Measurements from ENCODE around the gene PRELID3B. TPM values are rescaled to one million over a fixed set of nuclear protein-coding genes. Genes with fewer than 3 reads are reported as not detected.
A peak's percentile ranks its signal among the peaks of the same experiment; 100 is the strongest.

The PRELID3B gene
- total and polyA plus RNA-seq, 2 of the 13 experiments (the other 11 are each of a cell fraction or from before 2014, with no cell fraction given): 23.3 to 42.6 TPM

DNA sequence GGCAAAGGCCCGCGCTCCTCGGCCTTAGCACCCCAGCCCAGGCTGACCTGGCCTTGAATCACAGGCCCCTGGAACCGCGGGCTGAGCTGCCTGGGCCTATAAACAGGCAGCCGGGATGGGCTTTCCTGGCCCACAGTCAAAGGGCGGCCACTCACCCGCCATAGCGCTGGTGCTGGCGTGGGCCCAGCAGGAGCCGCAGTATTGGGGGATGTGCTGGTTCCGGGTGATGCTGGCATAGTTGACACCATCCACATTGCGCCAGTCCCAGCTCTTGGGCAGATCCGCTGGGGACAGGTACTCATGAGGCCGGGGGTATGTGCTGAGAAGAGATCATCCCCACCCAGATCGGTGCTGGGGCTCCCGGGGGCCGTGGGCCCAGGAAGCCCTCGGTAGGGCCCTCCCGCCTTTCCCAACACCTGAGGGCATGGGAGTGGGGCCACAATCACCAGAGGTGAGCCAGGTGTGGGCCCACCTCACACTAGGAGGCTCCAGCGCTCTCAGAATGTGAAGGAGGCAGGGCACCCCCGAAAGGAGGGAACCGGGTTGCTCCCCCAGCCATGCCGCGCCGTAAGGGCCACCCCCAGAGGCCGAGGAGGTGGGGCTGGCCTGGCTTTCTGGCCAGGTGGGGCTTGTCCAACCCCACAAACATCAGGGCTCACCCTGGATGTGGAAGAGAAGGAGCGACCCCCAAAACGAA, 36.3 kb downstream of the PRELID3B start (continued):
- TF ChIP-seq ZNF468 (CRISPR knock-in tag; IDR thresholded peaks at IDR 0.05): no peak
- no peak for TF ChIP-seq ZNF747 (CRISPR knock-in tag; IDR thresholded peaks at IDR 0.05; ENCODE audit: borderline replicate concordance)
- no peak for TF ChIP-seq ZNF660 (CRISPR knock-in tag; IDR thresholded peaks at IDR 0.05; ENCODE audit: borderline replicate concordance, low read depth)
- TF ChIP-seq ZNF350 (CRISPR knock-in tag; IDR thresholded peaks at IDR 0.05; ENCODE audit: borderline replicate concordance, low read depth): no peak
- TF ChIP-seq FOXJ3 (CRISPR knock-in tag; IDR thresholded peaks at IDR 0.05; ENCODE audit: borderline replicate concordance): no peak
- peak; percentile 11; the same call in 1 of the 2 replicates for TF ChIP-seq ZMYM4 (CRISPR knock-in tag; IDR thresholded peaks at IDR 0.05)
- TF ChIP-seq ZNF224 (CRISPR knock-in tag; IDR thresholded peaks at IDR 0.05): no peak
- TF ChIP-seq, protein P1, sequence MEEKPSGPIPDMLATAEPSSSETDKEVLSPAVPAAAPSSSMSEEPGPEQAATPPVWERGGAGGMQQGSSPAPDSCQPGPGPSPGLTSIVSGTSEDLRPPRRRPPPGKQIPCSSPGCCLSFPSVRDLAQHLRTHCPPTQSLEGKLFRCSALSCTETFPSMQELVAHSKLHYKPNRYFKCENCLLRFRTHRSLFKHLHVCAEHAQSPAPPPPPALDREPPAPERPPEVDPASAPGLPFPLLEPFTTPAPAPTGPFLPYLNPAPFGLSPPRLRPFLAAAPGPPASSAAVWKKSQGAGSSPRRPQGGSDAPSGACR (CRISPR knock-in tag; IDR thresholded peaks at IDR 0.05): peak; percentile 61; the same call in 1 of the 2 replicates
- TF ChIP-seq, protein P2, sequence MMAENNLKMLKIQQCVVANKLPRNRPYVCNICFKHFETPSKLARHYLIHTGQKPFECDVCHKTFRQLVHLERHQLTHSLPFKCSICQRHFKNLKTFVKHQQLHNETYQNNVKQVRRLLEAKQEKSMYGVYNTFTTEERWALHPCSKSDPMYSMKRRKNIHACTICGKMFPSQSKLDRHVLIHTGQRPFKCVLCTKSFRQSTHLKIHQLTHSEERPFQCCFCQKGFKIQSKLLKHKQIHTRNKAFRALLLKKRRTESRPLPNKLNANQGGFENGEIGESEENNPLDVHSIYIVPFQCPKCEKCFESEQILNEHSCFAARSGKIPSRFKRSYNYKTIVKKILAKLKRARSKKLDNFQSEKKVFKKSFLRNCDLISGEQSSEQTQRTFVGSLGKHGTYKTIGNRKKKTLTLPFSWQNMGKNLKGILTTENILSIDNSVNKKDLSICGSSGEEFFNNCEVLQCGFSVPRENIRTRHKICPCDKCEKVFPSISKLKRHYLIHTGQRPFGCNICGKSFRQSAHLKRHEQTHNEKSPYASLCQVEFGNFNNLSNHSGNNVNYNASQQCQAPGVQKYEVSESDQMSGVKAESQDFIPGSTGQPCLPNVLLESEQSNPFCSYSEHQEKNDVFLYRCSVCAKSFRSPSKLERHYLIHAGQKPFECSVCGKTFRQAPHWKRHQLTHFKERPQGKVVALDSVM (CRISPR knock-in tag; IDR thresholded peaks at IDR 0.05): no peak
- TF ChIP-seq ZNF235 (CRISPR knock-in tag; IDR thresholded peaks at IDR 0.05; ENCODE audit: borderline replicate concordance): no peak
- no peak; the same call in 1 of the 2 replicates for TF ChIP-seq ETV5 (CRISPR knock-in tag; IDR thresholded peaks at IDR 0.05; ENCODE audit: borderline replicate concordance)
- TF ChIP-seq ZNF34 (CRISPR knock-in tag; IDR thresholded peaks at IDR 0.05; ENCODE audit: borderline replicate concordance): no peak
- TF ChIP-seq ZNF546 (CRISPR knock-in tag; conservative IDR thresholded peaks at IDR 0.05): peak; percentile 49; the same call in 1 of the 2 replicates
- TF ChIP-seq, protein P3, sequence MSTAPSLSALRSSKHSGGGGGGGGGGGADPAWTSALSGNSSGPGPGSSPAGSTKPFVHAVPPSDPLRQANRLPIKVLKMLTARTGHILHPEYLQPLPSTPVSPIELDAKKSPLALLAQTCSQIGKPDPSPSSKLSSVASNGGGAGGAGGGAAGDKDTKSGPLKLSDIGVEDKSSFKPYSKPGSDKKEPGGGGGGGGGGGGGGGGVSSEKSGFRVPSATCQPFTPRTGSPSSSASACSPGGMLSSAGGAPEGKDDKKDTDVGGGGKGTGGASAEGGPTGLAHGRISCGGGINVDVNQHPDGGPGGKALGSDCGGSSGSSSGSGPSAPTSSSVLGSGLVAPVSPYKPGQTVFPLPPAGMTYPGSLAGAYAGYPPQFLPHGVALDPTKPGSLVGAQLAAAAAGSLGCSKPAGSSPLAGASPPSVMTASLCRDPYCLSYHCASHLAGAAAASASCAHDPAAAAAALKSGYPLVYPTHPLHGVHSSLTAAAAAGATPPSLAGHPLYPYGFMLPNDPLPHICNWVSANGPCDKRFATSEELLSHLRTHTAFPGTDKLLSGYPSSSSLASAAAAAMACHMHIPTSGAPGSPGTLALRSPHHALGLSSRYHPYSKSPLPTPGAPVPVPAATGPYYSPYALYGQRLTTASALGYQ (CRISPR knock-in tag; IDR thresholded peaks at IDR 0.05): 0 out of 2 replicates have a peak, but pooled peaks have one; percentile 27
- TF ChIP-seq, protein P4, sequence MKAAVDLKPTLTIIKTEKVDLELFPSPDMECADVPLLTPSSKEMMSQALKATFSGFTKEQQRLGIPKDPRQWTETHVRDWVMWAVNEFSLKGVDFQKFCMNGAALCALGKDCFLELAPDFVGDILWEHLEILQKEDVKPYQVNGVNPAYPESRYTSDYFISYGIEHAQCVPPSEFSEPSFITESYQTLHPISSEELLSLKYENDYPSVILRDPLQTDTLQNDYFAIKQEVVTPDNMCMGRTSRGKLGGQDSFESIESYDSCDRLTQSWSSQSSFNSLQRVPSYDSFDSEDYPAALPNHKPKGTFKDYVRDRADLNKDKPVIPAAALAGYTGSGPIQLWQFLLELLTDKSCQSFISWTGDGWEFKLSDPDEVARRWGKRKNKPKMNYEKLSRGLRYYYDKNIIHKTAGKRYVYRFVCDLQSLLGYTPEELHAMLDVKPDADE (CRISPR knock-in tag; IDR thresholded peaks at IDR 0.05): 0 out of 2 replicates have a peak, but pooled peaks have one; percentile 48
- TF ChIP-seq NFE2 (CRISPR knock-in tag; IDR thresholded peaks at IDR 0.05): no peak
- TF ChIP-seq, protein P5, sequence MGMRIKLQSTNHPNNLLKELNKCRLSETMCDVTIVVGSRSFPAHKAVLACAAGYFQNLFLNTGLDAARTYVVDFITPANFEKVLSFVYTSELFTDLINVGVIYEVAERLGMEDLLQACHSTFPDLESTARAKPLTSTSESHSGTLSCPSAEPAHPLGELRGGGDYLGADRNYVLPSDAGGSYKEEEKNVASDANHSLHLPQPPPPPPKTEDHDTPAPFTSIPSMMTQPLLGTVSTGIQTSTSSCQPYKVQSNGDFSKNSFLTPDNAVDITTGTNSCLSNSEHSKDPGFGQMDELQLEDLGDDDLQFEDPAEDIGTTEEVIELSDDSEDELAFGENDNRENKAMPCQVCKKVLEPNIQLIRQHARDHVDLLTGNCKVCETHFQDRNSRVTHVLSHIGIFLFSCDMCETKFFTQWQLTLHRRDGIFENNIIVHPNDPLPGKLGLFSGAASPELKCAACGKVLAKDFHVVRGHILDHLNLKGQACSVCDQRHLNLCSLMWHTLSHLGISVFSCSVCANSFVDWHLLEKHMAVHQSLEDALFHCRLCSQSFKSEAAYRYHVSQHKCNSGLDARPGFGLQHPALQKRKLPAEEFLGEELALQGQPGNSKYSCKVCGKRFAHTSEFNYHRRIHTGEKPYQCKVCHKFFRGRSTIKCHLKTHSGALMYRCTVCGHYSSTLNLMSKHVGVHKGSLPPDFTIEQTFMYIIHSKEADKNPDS (CRISPR knock-in tag; IDR thresholded peaks at IDR 0.05): 0 out of 2 replicates have a peak, but pooled peaks have one; percentile 49

Data from HepG2 (cell line).